Transverse colon (tissue), 4 donors: ENCODE data around the gene ZNF217. TPM values are rescaled to one million over a fixed set of nuclear protein-coding genes. Genes with fewer than 3 reads are reported as not detected.
"Not testable (repeated sequence)": the region's sequence is repeated elsewhere in the genome, so short reads cannot be mapped to it uniquely, and the experiment has no call there.

Experiments used
- DNase-seq: peaks from one replicate; pipeline ENCODE4 v3.0.0-alpha.2; 2019
- H3K27ac ChIP-seq, 4 donors: fragments of 200-600 bp; sonication (generic); 2 replicates each; pipeline ENCODE4 v1.5.1; 2016 to 2018; ENCODE audit warnings: inconsistent platforms in 4 of 4
- H3K27me3 ChIP-seq: fragments of 200-600 bp; sonication (generic); 2 replicates; pipeline ENCODE4 v1.5.1; 2017; ENCODE audit warnings: inconsistent platforms
- H3K36me3 ChIP-seq, 4 donors: fragments of 200-600 bp; sonication (generic); 2 replicates each; pipeline ENCODE4 v1.5.1; 2017 to 2019; ENCODE audit warnings: inconsistent platforms in 4 of 4
- H3K4me1 ChIP-seq, 4 donors: fragments of 200-600 bp; sonication (generic); 2 replicates each; pipeline ENCODE4 v1.5.1; 2017 to 2020; ENCODE audit warnings: inconsistent platforms in 4 of 4
- H3K4me3 ChIP-seq, 4 donors: fragments of 200-600 bp; sonication (generic); 1 replicate in 1 of 4; 2 replicates in 3 of 4; pipeline versions ENCODE4 v1.5.1 to v1.6.1; 2017 to 2019; ENCODE audit warnings: inconsistent platforms in 4 of 4
- H3K9me3 ChIP-seq, 2 donors: fragments of 200-600 bp; sonication (generic); 2 replicates each; pipeline ENCODE4 v1.5.1; 2017 to 2019; ENCODE audit warnings: inconsistent platforms in 2 of 2
- EP300 ChIP-seq: sonication (generic); formaldehyde crosslinking; IDR thresholded peaks from one replicate; pipeline ENCODE4 v1.6.1; 2017; ENCODE audit warnings: antibody characterized with exemption, low read depth
- POLR2A ChIP-seq: fragments of 450-650 bp; IDR thresholded peaks from one replicate; pipeline ENCODE4 v1.6.1; 2016; ENCODE audit warnings: antibody characterized with exemption, mild to moderate bottlenecking, moderate library complexity
- POLR2AphosphoS5 ChIP-seq, 3 donors: sonication (generic); formaldehyde crosslinking; IDR thresholded peaks; one replicate each; pipeline ENCODE4 v1.6.1; 2016; ENCODE audit warnings: antibody characterized with exemption in 3 of 3
- WGBS, 2 donors: methylation state at CpG; one replicate each; pipeline ENCODE4 v1.1.5; 2018; ENCODE audit warnings: low coverage in 1 of 2; 5-methylcytosine and 5-hydroxymethylcytosine counted together
- in situ Hi-C, 4 donors: fragments of 200-750 bp; cut with MboI; loops; one replicate each; pipeline versions ENCODE4 v1.15.0 to v1.15.1; 2017; ENCODE audit warnings: low sequenced_read_pairs in 3 of 4, low pct_ligation_motif_present in 1 of 4, low pct_unique_long_range_greater_than_20kb in 1 of 4
- intact Hi-C: fragments of 100-400 bp; cut with DNase I; formaldehyde crosslinking; loops from one replicate; pipeline ENCODE4 v1.15.1; 2023; ENCODE audit warnings: low total_unique reads
- total RNA-seq, 4 donors: library from RNA; depleted of rRNA; stranded (reverse); fragments of >200 nt; gene quantifications; one replicate each; pipeline ENCODE4 v1.1.0, GENCODE V29; 2016
- TF ChIP-seq, protein P1 (sequence below), 5 experiments: fragments of 200-600 bp in 3 of 5; fragments of 450-650 bp in 2 of 5; sonication (generic) in 3 of 5; IDR thresholded peaks; 1 replicate in 2 of 5; 2 replicates in 3 of 5; pipeline ENCODE4 v1.5.1; 2016 to 2017; ENCODE audit warnings: antibody characterized with exemption in 5 of 5, inconsistent platforms in 3 of 5, mild to moderate bottlenecking in 2 of 5, moderate library complexity in 1 of 5

Gene ZNF217
- total RNA-seq, 4 donors from 2014 or later = 28.9 to 82.6 (median 46.0) TPM

DNA sequence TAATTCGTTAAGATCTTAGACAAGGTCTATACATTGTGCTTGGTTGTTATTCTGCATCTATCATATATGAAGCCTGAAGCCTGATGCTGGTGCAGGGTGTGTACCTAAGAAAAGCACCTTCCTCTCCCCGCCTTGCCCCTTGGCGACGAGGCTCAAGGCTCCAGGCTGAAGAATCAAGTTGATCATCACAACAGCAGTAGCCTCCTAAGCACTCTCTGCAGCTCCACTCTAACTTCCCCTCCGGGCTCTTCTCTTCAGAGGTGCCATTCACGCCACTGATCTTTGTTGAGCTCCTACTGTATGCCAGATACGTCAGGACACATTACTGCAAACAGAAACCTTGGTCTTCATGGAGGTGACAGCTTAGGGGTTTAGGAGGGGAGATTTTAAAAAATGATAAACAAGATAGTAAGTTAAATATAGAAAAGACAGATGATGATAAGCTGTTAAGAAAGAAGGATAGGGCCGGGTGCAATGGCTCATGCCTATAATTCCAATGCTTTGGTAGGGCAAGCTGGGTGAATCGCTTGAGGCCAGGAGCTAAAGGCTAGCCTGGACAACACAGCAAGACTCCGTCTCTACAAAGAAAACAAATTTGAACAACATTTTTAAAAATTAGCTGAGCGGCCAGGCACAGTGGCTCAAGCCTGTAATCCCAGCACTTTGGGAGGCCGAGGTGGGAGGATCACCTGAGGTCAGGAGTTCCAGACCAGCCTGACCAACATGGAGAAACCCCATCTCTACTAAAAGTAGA is 38.4 kb upstream of the ZNF217 start:
- Histone ChIP-seq H3K9me3 (no peaks in the 10 kb centered on the region), H3K4me1 (no peaks in the 10 kb centered on the region), H3K36me3 (no peaks in the 10 kb centered on the region), H3K4me3 (no peak overlapping the region), H3K27me3 (no peaks in the 10 kb centered on the region), H3K27ac (no peak overlapping the region)
- WGBS, 2 donors = 86 to 90% methylated on average over 7 to 12 of the region's 12 CpGs
- intact Hi-C loops (no loop called here), in situ Hi-C loops (no loop called here)
- TF ChIP-seq EP300 (no peak), POLR2A (no peak), POLR2AphosphoS5 (IDR thresholded peaks at IDR 0.05) (no peak)
- TF ChIP-seq, protein P1, sequence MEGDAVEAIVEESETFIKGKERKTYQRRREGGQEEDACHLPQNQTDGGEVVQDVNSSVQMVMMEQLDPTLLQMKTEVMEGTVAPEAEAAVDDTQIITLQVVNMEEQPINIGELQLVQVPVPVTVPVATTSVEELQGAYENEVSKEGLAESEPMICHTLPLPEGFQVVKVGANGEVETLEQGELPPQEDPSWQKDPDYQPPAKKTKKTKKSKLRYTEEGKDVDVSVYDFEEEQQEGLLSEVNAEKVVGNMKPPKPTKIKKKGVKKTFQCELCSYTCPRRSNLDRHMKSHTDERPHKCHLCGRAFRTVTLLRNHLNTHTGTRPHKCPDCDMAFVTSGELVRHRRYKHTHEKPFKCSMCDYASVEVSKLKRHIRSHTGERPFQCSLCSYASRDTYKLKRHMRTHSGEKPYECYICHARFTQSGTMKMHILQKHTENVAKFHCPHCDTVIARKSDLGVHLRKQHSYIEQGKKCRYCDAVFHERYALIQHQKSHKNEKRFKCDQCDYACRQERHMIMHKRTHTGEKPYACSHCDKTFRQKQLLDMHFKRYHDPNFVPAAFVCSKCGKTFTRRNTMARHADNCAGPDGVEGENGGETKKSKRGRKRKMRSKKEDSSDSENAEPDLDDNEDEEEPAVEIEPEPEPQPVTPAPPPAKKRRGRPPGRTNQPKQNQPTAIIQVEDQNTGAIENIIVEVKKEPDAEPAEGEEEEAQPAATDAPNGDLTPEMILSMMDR (IDR thresholded peaks at IDR 0.05) = no peak
- DNase-seq = no peak

DNA sequence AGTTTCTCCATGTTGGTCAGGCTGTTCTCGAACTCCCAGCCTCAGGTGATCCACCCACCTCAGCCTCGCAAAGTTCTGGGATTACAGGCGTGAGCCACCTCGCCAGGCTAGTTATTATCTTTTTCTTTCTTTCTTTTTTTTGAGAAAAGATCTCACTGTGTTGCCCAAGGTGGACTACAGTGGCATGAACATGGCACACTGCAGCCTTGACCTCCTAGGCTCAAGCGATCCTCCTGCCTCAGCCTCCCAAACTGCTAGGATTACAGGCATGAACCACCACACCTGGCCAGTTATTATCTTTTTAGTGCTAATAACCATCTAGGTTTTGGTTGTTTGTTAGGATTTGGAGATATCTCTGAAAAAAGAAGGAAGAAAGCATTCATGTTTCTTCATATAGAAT is 35.8 kb upstream of the ZNF217 start:
- DNase-seq = no peak
- Histone ChIP-seq H3K9me3 (no peaks in the 10 kb centered on the region), H3K27ac (no peak overlapping the region), H3K27me3 (no peaks in the 10 kb centered on the region), H3K4me1 (peaks cover 0 to 9% (median 0%) of the 10 kb centered on the region in 4 donors), H3K36me3 (no peaks in the 10 kb centered on the region), H3K4me3 (no peak overlapping the region)
- WGBS, 2 donors = 72 to 94% methylated on average over 4 to 5 of the region's 5 CpGs
- TF ChIP-seq, protein P1 (IDR thresholded peaks at IDR 0.05) = no peak
- TF ChIP-seq EP300 = no peak
- TF ChIP-seq POLR2AphosphoS5 (IDR thresholded peaks at IDR 0.05) = no peak
- no peak for TF ChIP-seq POLR2A
- intact Hi-C loops (no loop called here), in situ Hi-C loops (no loop called here)

DNA sequence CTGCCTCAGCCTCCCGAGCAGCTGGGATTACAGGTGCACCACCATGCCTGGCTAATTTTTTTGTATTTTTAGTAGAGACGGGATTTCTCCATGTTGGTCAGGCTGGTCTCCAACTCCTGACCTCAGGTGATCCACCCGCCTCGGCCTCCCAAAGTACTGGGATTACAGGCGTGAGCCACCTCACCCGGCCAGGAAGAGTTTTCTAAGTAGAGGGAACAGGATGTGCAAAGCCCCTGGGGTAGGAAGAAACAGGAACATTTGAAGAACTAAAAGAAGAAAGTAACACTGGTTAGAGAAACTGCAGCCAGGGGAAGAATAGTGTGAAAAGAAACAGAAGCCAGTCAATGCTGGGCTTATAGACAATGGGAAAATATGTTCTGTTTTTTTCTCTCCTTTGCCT is 35.1 kb upstream of the ZNF217 start:
- not testable (repeated sequence) for H3K27ac ChIP-seq

DNA sequence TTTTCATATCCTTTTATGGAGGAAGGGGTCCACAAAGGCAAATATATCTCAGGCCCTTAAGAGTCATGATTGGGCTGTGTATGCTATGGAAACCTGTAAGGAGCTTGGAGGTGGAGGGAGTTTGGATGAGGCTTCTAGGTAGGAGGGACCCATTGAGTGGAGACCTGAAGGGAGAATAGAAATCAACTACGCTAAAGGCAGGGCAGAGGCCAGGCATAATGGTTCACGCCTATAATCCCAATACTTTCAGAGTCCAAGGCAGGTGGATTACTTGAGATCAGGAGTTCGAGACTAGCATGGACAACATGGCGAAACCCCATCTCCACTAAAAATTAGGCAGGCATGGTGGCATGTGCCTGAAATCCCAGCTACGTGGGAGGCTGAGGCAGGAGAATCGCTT is 34.4 kb upstream of the ZNF217 start:
- Histone ChIP-seq H3K36me3 (no peaks in the 10 kb centered on the region), H3K9me3 (no peaks in the 10 kb centered on the region), H3K27ac (no peak overlapping the region), H3K4me1 (peaks cover under 1 to 22% (median 4%) of the 10 kb centered on the region in 4 donors), H3K4me3 (no peak overlapping the region), H3K27me3 (no peaks in the 10 kb centered on the region)
- intact Hi-C loops (no loop called here), in situ Hi-C loops (no loop called here)
- no peak for DNase-seq
- 98% methylated on average over 6 of the region's 6 CpGs for WGBS, 2 donors
- TF ChIP-seq POLR2A (no peak), EP300 (no peak), POLR2AphosphoS5 (IDR thresholded peaks at IDR 0.05) (no peak)
- TF ChIP-seq, protein P1 (IDR thresholded peaks at IDR 0.05) = no peak

More for the DNA sequence above, 35.1 kb upstream of the ZNF217 start:
- H3K36me3 ChIP-seq, H3K27me3 ChIP-seq, H3K4me3 ChIP-seq, in situ Hi-C loops, intact Hi-C loops, DNase-seq, H3K9me3 ChIP-seq: not testable (repeated sequence)
- H3K4me1 ChIP-seq = peaks cover 0 to 15% (median 2%) of the 10 kb centered on the region in 4 donors
- 86 to 95% methylated on average over 1 to 6 of the region's 6 CpGs for WGBS, 2 donors

DNA sequence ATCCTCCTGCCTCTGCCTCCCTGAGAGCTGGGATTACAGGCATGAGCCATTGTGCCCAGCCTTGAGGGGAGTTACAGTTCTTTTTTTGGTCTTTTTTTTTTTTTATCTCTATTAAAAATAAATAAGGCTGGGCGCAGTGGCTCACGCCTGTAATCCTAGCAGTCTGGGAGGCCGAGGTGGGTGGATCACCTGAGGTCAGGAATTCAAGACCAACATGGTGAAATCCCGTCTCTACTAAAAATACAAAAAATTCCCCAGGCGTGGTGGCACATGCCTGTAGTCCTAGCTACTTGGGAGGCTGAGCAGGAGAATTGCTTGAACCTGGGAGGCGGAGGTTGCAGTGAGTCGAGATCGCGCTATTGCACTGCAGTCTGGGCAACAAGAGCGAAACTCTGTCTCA is 33.4 kb upstream of the ZNF217 start:
- WGBS, 2 donors = 92 to 95% methylated on average over 9 to 10 of the region's 10 CpGs
- H3K27me3 ChIP-seq, intact Hi-C loops, DNase-seq, H3K36me3 ChIP-seq, H3K4me3 ChIP-seq, H3K9me3 ChIP-seq, H3K27ac ChIP-seq, in situ Hi-C loops: not testable (repeated sequence)
- H3K4me1 ChIP-seq = peaks cover 12 to 33% (median 14%) of the 10 kb centered on the region in 4 donors
